GM19023 (cell line): ENCODE measurements around the gene AHR.
A peak's percentile ranks its signal among the peaks of the same experiment; 100 is the strongest.

Source experiments
- ATAC-seq: cut with Tn5 transposase; IDR thresholded peaks from one replicate; pipeline ENCODE4 v1.9.1; 2021; ENCODE audit warnings: mild to moderate bottlenecking, moderate library complexity; ENCODE audit not compliant: unreplicated experiment

The AHR gene

GRCh38 chr7:17298102-17298839 lies at the start of gene AHR:
TSS of gene AHR (plus strand) at chr7:17298652. CDS start at chr7:17299265, 613 bp downstream.
- ATAC-seq: peak; percentile 71

GRCh38 chr7:17253885-17254284 lies 44.6 kb upstream of the AHR start:
- no peak for ATAC-seq

- no peak for ATAC-seq
Measured at GRCh38 chr7:17255926-17256325, 42.5 kb upstream of the AHR start.

DNA sequence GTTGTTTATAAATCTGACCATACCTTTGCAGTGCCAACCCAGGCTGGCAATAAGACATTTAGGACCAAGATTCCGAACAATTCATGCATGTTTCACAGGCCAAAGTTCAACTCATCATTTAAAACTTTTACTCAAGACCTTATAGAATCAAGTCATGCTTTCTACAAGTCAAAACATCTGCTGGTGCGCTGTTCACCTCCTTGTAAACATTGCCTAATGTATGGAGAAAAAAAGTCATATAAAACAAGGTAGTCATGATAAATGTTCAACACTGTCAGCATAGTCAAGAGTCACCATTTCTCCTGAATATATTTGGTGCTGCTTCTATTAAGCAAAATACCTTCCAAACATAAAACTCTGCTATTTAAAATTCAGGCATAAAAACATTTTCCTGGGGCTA lies 42.1 kb upstream of the AHR start:
- ATAC-seq: no peak

DNA sequence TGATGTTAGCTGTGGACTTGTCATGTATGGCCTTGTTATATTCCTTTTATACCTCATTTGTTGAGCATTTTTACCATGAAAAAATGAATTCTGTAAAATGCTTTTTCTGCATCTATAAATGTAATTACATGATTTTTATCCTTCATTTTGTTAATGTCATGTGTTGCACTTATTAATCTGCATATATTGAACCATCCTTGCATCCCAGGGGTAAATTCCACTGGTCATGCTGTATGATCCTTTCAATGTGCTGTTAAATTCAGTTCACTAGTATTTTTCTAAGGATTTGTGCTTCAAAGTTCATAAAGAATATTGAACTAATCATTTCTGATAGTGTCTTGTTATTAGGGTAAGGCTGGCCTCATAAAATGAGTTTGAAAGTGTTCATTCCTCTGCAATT lies 31.9 kb upstream of the AHR start:
- ATAC-seq: no peak

DNA sequence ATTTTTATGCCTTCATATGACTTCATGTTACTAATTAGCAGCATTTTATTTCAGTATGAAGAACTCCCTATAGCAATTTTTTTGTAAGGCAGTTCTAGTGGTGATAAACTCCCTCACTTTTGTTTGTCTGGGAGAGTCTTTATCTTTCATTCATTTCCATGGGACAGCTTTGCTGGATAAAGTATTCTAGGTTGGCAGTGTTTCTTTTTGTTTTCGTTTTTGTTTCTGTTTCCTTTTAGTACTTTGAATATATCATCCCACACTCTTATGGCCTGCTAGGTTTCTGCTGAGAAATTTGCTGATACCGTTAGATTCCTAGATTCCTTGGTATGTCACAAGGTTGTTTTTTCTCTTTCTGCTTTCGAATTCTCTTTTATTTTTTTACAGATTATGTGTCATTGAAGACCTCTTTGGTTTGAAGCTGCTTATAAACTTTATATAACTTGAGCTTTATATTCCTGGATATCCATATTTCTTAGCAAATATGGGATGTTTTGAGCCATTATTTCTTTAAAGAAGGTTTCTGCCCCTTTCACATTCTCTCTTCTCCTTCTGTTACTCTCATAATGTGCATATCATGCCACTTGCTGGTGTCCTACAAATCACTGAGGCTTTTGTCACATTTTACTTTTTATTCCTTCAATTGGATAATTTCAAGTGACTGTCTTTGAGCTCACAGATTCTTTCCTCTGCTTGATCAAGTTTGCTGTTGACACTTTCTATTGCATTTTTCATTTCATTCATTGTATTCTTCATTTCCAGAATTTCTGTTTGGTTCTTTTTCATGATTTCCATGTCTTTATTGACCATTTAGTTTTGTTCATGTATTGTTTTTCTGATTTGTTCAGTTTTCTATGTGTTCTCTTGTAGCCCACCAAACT lies 28.9 kb upstream of the AHR start:
- no peak for ATAC-seq

GRCh38 chr7:17274551-17275245 lies 23.8 kb upstream of the AHR start:
- no peak for ATAC-seq

DNA sequence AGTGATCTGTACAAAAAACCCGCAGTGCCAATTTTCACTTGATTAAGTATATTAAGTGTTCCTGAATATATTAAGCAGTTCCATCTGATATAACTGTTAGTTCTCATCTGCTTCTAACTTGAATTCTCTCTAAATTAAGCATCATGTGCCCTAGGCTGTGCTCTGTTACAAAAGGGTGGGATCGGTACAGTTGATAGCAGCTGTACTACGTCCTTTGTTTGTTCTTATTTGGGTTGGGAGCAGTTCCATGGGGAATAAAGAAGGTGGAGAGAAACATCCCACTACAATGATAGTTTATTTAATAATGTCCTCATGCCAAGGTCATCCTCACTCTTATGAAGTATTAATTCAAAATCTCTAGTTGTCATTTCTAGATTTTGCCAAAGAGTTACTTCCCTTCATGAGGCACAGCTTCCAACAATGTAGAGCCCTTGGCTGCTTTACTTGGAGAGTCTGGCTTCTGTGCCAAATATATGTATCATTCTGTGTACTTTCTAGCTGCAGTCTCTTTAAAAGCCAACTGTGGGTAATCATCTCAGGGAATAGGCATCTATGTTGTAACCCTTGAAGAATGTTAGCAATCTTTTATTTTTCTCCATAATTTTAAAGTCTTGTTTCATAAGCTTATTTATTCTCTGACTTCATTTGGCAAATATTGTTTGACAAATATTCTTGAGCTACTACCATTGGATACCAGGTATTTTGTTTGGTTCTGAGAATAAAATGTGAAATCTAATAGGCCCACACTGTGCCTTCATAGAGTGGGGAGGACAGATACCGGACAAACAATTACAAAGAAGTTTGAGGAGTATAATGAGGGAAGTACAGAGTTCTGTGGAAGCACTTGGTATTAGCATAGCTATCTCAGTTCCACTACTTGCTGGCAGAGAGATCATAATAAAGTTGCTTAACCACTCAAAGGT lies 22.4 kb upstream of the AHR start:
- ATAC-seq: no peak

DNA sequence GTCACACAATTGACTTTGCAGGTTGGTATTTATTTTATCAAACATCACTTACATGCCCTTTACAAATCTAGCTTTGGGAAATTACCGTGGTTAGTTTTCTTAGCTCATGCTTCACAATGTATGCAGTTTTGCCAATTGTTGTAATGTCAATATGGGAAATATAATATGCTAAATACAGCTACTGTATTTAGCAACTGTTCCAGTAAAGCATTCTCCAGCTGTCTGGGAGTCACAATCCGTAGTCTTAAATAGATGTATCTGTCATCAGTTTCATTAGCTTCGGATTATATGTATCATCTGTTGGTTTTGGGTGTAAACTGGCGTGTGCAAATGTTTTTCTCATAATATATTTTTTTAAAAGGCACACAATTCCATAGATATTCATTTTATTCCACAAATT lies 19.4 kb upstream of the AHR start:
- ATAC-seq: no peak

DNA sequence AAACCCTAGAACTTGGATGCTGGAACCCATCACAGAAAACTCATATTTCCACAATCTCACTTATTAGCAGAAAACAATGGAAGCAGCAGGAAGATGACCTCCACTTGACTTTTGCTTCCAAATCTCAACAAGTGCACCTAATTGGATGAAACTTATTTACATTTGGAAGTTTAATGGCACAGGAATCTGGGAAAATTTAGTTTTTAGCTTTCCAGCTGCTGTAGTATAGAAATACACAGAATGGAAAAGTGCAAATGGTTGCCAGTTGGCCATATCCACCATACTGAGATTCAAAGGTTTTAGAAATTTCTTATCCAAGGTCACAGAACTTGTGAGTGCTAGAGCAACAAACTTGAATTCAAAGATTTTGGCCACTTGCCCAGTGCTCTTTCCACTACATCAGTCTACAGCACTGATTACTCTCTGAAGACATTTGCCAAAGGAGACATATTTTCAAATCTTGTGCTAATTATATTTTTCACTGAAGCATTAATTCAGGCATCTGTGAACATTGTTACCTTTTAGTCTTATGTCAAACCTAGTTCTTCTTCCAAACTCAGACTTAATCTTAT lies 9.3 kb upstream of the AHR start:
- no peak for ATAC-seq

GRCh38 chr7:17292843-17293242 lies 5.6 kb upstream of the AHR start:
- ATAC-seq: no peak

GRCh38 chr7:17293481-17293880 lies 5.0 kb upstream of the AHR start:
- no peak for ATAC-seq

- ATAC-seq: no peak
Measured at GRCh38 chr7:17297243-17297642, 1.2 kb upstream of the AHR start.

- ATAC-seq: peak; percentile 50
Measured at GRCh38 chr7:17298840-17299482, 509 bp downstream of the AHR start.

GRCh38 chr7:17299483-17299991 lies 1.1 kb downstream of the AHR start:
- peak; percentile 5 for ATAC-seq

DNA sequence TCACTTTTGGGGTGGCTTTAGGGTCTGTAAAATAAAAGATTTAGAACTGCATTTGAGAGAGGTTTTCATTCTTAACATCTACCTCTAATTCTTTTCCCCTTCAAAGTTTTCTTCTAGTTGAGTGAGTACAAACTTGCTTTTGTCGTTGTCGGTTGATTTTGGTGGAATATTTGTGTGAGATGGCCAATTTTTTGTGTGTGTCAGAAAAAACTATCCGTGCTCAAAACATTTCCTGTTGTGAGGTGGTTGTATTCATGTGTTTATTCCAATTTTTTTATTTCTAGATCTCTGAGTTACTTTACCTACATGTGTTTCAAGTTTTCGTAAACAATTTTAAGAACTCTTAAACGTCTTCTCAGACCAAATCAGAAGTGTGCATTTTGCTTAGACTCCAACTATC lies 1.6 kb downstream of the AHR start:
- ATAC-seq: no peak

DNA sequence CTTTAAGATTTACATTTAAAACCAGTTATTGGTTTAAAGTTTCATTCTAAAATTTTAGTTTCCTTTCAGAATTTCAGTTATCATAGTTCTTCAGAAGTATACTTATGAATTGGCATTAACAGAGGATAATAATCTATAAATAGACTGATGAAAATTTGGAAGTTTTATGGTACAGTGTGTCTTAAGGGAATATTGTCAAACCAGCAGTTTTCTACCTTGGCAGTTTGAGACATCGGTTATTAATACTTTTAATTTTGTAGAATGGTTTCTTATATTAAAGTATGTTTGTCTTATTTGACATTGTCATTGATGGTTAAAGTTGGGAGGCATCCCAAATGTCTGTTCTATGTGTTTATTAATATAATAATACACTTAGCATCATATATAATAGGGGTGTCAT lies 2.0 kb downstream of the AHR start:
- ATAC-seq: no peak

GRCh38 chr7:17301471-17302456 lies 3.3 kb downstream of the AHR start:
- ATAC-seq: no peak
